Cardiac fibroblast (primary cell): ENCODE data around the gene MAP2K2.

Source experiments
- DNase-seq, 2 donors: peaks; one replicate each; pipeline versions ENCODE4 v3.0.0 to v3.0.0-alpha.2; 2010; ENCODE audit warnings: low read depth in 2 of 2
- H3K4me3 ChIP-seq, 2 donors: replicated peaks in 1 of 2; 1 replicate in 1 of 2; 2 replicates in 1 of 2; pipeline ENCODE4 v1.5.1; 2011; ENCODE audit warnings: low read depth in 2 of 2, low read length in 2 of 2, mild to moderate bottlenecking in 2 of 2, moderate library complexity in 1 of 2
- CTCF ChIP-seq: IDR thresholded peaks from one replicate; pipeline ENCODE4 v1.5.1; 2011; ENCODE audit warnings: low read depth, mild to moderate bottlenecking, low read length, inconsistent platforms

Gene MAP2K2

GRCh38 chr19:4046946-4047683 lies 76.8 kb downstream of the MAP2K2 start:
- DNase-seq: no peak
- no peak overlapping the region for H3K4me3 ChIP-seq
- TF ChIP-seq CTCF: no peak

- TF ChIP-seq CTCF: no peak
- DNase-seq: no peak
- H3K4me3 ChIP-seq: no peak overlapping the region
Measured at GRCh38 chr19:4046362-4046691, 77.6 kb downstream of the MAP2K2 start.

- no peak for DNase-seq
- no peak for TF ChIP-seq CTCF
- H3K4me3 ChIP-seq: no peak overlapping the region
Measured at GRCh38 chr19:4045597-4046361, 78.1 kb downstream of the MAP2K2 start.

- no peak for DNase-seq
- no peak overlapping the region for H3K4me3 ChIP-seq
- no peak for TF ChIP-seq CTCF
Measured at GRCh38 chr19:4044990-4045465, 78.9 kb downstream of the MAP2K2 start.

- DNase-seq: no peak
Measured at GRCh38 chr19:4043966-4044715, 79.8 kb downstream of the MAP2K2 start.

More at GRCh38 chr19:4043966-4044715, 79.8 kb downstream of the MAP2K2 start:
- TF ChIP-seq CTCF: no peak
- H3K4me3 ChIP-seq: no peak overlapping the region
